Mammary epithelial cell (primary cell): ENCODE measurements around the gene FAM193A.

Experiments
- EZH2 ChIP-seq: IDR thresholded peaks from 2 replicates; pipeline ENCODE4 v1.6.1; 2012; ENCODE audit warnings: low read length, inconsistent platforms, borderline replicate concordance
- TF ChIP-seq, protein P1 (sequence below), 2 donors: IDR thresholded peaks in 1 of 2; conservative IDR thresholded peaks in 1 of 2; 2 replicates each; pipeline ENCODE4 v1.5.1; 2011 to 2012; ENCODE audit warnings: inconsistent platforms in 2 of 2, low read length in 2 of 2, mild to moderate bottlenecking in 2 of 2, control low read depth in 1 of 2, low read depth in 1 of 2; ENCODE audit not compliant: insufficient read depth in 1 of 2; ENCODE audit errors: extremely low read depth in 1 of 2

DNA sequence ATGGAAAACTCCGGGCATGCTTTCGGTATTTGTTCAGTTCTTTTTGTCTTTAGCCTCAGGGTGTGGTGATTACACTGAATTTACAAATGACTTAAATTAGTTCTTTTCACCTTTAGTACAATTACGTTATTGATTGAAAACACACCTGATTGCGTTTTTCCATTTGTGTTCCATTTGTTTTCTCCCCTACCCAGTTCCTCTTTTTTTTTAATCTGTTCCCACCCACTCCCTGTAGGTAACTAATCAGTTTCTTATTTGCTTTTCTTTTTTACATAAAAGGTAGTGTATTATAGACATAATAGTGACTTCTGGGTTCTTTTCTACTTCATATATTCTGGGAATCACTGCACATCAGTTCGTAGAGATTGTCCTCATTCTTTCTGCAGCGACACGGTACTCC lies 166.3 kb downstream of the FAM193A start:
- TF ChIP-seq, protein P1, sequence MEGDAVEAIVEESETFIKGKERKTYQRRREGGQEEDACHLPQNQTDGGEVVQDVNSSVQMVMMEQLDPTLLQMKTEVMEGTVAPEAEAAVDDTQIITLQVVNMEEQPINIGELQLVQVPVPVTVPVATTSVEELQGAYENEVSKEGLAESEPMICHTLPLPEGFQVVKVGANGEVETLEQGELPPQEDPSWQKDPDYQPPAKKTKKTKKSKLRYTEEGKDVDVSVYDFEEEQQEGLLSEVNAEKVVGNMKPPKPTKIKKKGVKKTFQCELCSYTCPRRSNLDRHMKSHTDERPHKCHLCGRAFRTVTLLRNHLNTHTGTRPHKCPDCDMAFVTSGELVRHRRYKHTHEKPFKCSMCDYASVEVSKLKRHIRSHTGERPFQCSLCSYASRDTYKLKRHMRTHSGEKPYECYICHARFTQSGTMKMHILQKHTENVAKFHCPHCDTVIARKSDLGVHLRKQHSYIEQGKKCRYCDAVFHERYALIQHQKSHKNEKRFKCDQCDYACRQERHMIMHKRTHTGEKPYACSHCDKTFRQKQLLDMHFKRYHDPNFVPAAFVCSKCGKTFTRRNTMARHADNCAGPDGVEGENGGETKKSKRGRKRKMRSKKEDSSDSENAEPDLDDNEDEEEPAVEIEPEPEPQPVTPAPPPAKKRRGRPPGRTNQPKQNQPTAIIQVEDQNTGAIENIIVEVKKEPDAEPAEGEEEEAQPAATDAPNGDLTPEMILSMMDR (conservative IDR thresholded peaks at IDR 0.05 in 1 of 2, IDR thresholded peaks at IDR 0.05 in 1 of 2; ENCODE audit: extremely low read depth in 1 of 2, insufficient read depth in 1 of 2, low read depth in 1 of 2, low read length in 2 of 2), result no peak
- TF ChIP-seq EZH2, result no peak
